ENCODE measurements around the gene MMP28.

MMP28 gene

DNA sequence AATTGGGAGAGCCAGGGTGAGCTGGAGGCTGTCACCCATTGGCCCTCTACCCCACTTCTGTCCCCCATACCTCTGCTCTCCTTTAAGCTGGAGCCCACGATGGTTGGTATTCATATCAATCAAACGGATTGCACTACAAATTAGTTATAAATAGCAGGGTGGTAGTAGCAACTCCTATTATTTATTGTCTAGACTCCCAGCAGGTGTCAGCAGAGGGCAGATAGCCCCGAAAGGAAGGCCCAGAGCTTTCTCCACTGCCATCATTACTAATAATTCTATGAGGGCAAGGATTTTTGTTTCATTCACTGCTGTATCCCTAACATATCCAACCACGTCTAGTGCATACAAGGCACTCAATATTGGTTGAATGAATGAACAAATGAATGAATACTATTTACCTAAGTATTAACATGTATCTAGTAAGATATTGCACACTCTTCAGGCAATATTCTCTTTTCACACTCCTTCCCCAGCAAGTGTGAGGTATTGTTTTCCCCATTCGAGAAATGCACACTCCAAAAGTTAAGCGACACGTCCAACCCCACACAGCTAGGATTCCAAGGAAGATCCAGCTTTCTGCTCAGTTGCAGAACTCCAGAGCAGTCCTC, 28.4 kb downstream of the MMP28 start:
- Histone ChIP-seq H3K4me3 (no peak overlapping the region), H3K36me3 (ENCODE audit: insufficient read depth, low read length) (no peaks in the 10 kb centered on the region), H3K27ac (no peak overlapping the region), H3K9ac (ENCODE audit: insufficient read length) (no peak overlapping the region), H3K9me3 (ENCODE audit: low read depth, low read length) (no peaks in the 10 kb centered on the region)
- TF ChIP-seq EZH2 (IDR thresholded peaks at IDR 0.05): no peak
- TF ChIP-seq POLR2AphosphoS5 (IDR thresholded peaks at IDR 0.05; ENCODE audit: borderline replicate concordance, low read depth, low read length): no peak
- no peak for TF ChIP-seq FOXP2 (optimal IDR thresholded peaks at IDR 0.05; ENCODE audit: control extremely low read depth, extremely low read length, insufficient read depth)
- no peak for DNase-seq (ENCODE audit: low read depth, low spot score)

- no peak for DNase-seq (ENCODE audit: low read depth, low spot score)
- H3K9ac ChIP-seq (ENCODE audit: insufficient read length): no peak overlapping the region
- no peaks in the 10 kb centered on the region for H3K9me3 ChIP-seq (ENCODE audit: low read depth, low read length)
- TF ChIP-seq POLR2AphosphoS5 (IDR thresholded peaks at IDR 0.05; ENCODE audit: borderline replicate concordance, low read depth, low read length) (no peak), EZH2 (IDR thresholded peaks at IDR 0.05) (no peak), FOXP2 (optimal IDR thresholded peaks at IDR 0.05; ENCODE audit: control extremely low read depth, extremely low read length, insufficient read depth) (no peak)
- H3K27ac ChIP-seq: no peak overlapping the region
- H3K4me3 ChIP-seq: no peak overlapping the region
- H3K36me3 ChIP-seq (ENCODE audit: insufficient read depth, low read length): no peaks in the 10 kb centered on the region
Observed at GRCh38 chr17:35766489-35766877, 29.0 kb downstream of the MMP28 start.

- no peak for DNase-seq (ENCODE audit: low read depth, low spot score)
- H3K9me3 ChIP-seq (ENCODE audit: low read depth, low read length): no peaks in the 10 kb centered on the region
- no peaks in the 10 kb centered on the region for H3K36me3 ChIP-seq (ENCODE audit: insufficient read depth, low read length)
- no peak overlapping the region for H3K4me3 ChIP-seq
- no peak overlapping the region for H3K27ac ChIP-seq
- no peak for TF ChIP-seq EZH2 (IDR thresholded peaks at IDR 0.05)
- TF ChIP-seq POLR2AphosphoS5 (IDR thresholded peaks at IDR 0.05; ENCODE audit: borderline replicate concordance, low read depth, low read length): no peak
- no peak for TF ChIP-seq FOXP2 (optimal IDR thresholded peaks at IDR 0.05; ENCODE audit: control extremely low read depth, extremely low read length, insufficient read depth)
- no peak overlapping the region for H3K9ac ChIP-seq (ENCODE audit: insufficient read length)
Observed at GRCh38 chr17:35765756-35766488, 29.5 kb downstream of the MMP28 start.

DNA sequence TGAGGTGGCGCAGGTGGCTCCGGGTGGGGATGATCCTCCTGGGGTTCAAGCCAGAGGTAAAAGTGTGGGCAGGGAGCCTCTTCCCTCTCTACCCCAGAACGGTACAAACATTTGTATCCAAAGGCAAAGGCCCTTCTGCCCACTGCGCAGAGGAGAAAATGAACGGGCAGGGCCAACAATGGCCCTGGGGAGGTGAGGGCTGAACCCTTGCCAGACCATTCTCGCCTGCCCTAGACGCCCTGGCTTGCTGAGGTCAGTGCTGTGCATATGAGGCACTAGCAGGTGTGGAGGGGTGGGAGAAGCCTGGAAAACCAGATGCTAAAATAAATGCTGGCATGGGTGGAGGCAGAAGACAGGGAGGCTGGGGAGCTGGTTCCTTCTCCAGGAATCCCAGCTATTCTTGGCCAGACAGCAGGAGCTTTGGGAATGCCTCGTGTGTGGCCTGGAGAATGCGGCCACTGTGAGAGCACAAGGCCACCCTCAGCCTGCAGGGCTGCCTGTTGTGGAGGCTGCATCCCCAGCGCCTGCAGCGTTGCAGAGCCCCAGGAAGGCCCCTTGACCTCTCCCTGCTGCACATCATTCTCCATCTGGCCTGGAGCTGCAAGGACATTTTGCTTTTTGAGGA, 30.2 kb downstream of the MMP28 start:
- Histone ChIP-seq H3K36me3 (ENCODE audit: insufficient read depth, low read length) (no peaks in the 10 kb centered on the region), H3K9ac (ENCODE audit: insufficient read length) (no peak overlapping the region), H3K4me3 (peak overlapping the region; percentile 79), H3K9me3 (ENCODE audit: low read depth, low read length) (no peaks in the 10 kb centered on the region), H3K27ac (no peak overlapping the region)
- DNase-seq (ENCODE audit: low read depth, low spot score): no peak
- TF ChIP-seq POLR2AphosphoS5 (IDR thresholded peaks at IDR 0.05; ENCODE audit: borderline replicate concordance, low read depth, low read length): no peak
- TF ChIP-seq EZH2 (IDR thresholded peaks at IDR 0.05): no peak
- no peak for TF ChIP-seq FOXP2 (optimal IDR thresholded peaks at IDR 0.05; ENCODE audit: control extremely low read depth, extremely low read length, insufficient read depth)

GRCh38 chr17:35764123-35764991, 31.1 kb downstream of the MMP28 start:
- no peaks in the 10 kb centered on the region for H3K36me3 ChIP-seq (ENCODE audit: insufficient read depth, low read length)
- H3K9ac ChIP-seq (ENCODE audit: insufficient read length): no peak overlapping the region
- H3K4me3 ChIP-seq: peak overlapping the region; percentile 79
- no peak for DNase-seq (ENCODE audit: low read depth, low spot score)
- H3K9me3 ChIP-seq (ENCODE audit: low read depth, low read length): no peaks in the 10 kb centered on the region
- TF ChIP-seq EZH2 (IDR thresholded peaks at IDR 0.05) (no peak), FOXP2 (optimal IDR thresholded peaks at IDR 0.05; ENCODE audit: control extremely low read depth, extremely low read length, insufficient read depth) (no peak), POLR2AphosphoS5 (IDR thresholded peaks at IDR 0.05; ENCODE audit: borderline replicate concordance, low read depth, low read length) (no peak)
- no peak overlapping the region for H3K27ac ChIP-seq

DNA sequence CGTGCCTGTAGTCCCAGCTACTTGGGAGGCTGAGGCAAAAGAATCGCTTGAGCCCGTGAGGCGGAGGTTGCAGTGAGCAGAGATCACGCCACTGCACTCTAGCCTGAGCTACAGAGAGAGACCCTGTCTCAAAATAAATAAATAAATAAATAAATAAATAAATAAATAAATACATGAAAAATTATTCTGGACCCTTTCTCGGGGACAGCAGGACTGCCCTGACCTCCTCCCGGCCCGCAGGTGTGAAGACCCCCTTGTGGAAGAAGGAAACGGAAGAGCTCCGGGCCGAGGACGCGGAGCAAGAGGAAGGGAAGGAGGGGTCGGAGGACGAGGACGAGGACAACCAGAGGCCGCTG, 31.7 kb downstream of the MMP28 start:
- Histone ChIP-seq H3K9me3 (ENCODE audit: low read depth, low read length) (no peaks in the 10 kb centered on the region), H3K4me3 (peak overlapping the region; percentile 79), H3K27ac (no peak overlapping the region), H3K36me3 (ENCODE audit: insufficient read depth, low read length) (no peaks in the 10 kb centered on the region), H3K9ac (ENCODE audit: insufficient read length) (no peak overlapping the region)
- DNase-seq (ENCODE audit: low read depth, low spot score): no peak
- TF ChIP-seq EZH2 (IDR thresholded peaks at IDR 0.05): no peak
- TF ChIP-seq POLR2AphosphoS5 (IDR thresholded peaks at IDR 0.05; ENCODE audit: borderline replicate concordance, low read depth, low read length): no peak
- no peak for TF ChIP-seq FOXP2 (optimal IDR thresholded peaks at IDR 0.05; ENCODE audit: control extremely low read depth, extremely low read length, insufficient read depth)

GRCh38 chr17:35761601-35762000, 33.8 kb downstream of the MMP28 start:
- H3K36me3 ChIP-seq (ENCODE audit: insufficient read depth, low read length): no peaks in the 10 kb centered on the region
- H3K27ac ChIP-seq: no peak overlapping the region
- TF ChIP-seq FOXP2 (optimal IDR thresholded peaks at IDR 0.05; ENCODE audit: control extremely low read depth, extremely low read length, insufficient read depth) (no peak), POLR2AphosphoS5 (IDR thresholded peaks at IDR 0.05; ENCODE audit: borderline replicate concordance, low read depth, low read length) (no peak)
- H3K9ac ChIP-seq (ENCODE audit: insufficient read length): no peak overlapping the region
- DNase-seq (ENCODE audit: low read depth, low spot score): no peak
- H3K4me3 ChIP-seq: no peak overlapping the region
- H3K9me3 ChIP-seq (ENCODE audit: low read depth, low read length): no peaks in the 10 kb centered on the region

GRCh38 chr17:35760587-35760986, 34.9 kb downstream of the MMP28 start, which contains the start of gene C17orf50:
TSS of gene C17orf50 (plus strand) at chr17:35760887. CDS start at chr17:35760942, 55 bp downstream.
- TF ChIP-seq EZH2 (IDR thresholded peaks at IDR 0.05) (no peak), POLR2AphosphoS5 (IDR thresholded peaks at IDR 0.05; ENCODE audit: borderline replicate concordance, low read depth, low read length) (no peak), FOXP2 (optimal IDR thresholded peaks at IDR 0.05; ENCODE audit: control extremely low read depth, extremely low read length, insufficient read depth) (no peak)
- DNase-seq (ENCODE audit: low read depth, low spot score): no peak
- no peak within 1 kb of the TSS for H3K4me3 ChIP-seq
- H3K9ac ChIP-seq (ENCODE audit: insufficient read length): no peak within 1 kb of the TSS
- H3K9me3 ChIP-seq (ENCODE audit: low read depth, low read length): no peaks in the 10 kb centered on the region
- no peak within 1 kb of the TSS for H3K27ac ChIP-seq
- no peaks in the 10 kb centered on the region for H3K36me3 ChIP-seq (ENCODE audit: insufficient read depth, low read length)
